ENCODE results near the gene PEX14. TPM values are rescaled to one million over a fixed set of nuclear protein-coding genes. Genes with fewer than 3 reads are reported as not detected.

Gene PEX14
- polyA plus RNA-seq, 3 donors: 2.2 to 8.8 (median 2.7) TPM

- Histone ChIP-seq H2AFZ (ENCODE audit: insufficient read depth, low read depth, low read length, poor library complexity, severe bottlenecking) (no peak overlapping the region), H3K27me3 (ENCODE audit: control insufficient read depth in 2 of 2, insufficient read depth in 2 of 2, low read length in 2 of 2) (no peaks in the 10 kb centered on the region), H4K20me1 (ENCODE audit: insufficient read depth, low read length) (no peaks in the 10 kb centered on the region), H3K9ac (ENCODE audit: insufficient read depth, low read length, poor library complexity, severe bottlenecking) (no peak overlapping the region), H3K4me3 (replicated peaks in 1 of 3; ENCODE audit: low read depth in 2 of 3, low read length in 3 of 3) (no peak overlapping the region), H3K79me2 (ENCODE audit: insufficient read depth, low read length) (peaks cover 96% of the 10 kb centered on the region), H3K4me1 (ENCODE audit: control insufficient read depth in 1 of 2, insufficient read depth in 2 of 2, low read length in 2 of 2) (peaks cover 33 to 60% of the 10 kb centered on the region in 2 donors), H3K4me2 (replicated peaks; ENCODE audit: extremely low read depth, low read length, poor library complexity, severe bottlenecking) (no peak overlapping the region), H3K27ac (ENCODE audit: low read depth in 1 of 2, low read length in 2 of 2) (peak overlapping the region in 1 of 2 donors; percentile 36), H3K36me3 (replicated peaks in 1 of 2; ENCODE audit: control insufficient read depth in 1 of 2, insufficient read depth in 2 of 2, low read length in 2 of 2) (peaks cover 0 to 10% of the 10 kb centered on the region in 2 donors), H3K9me3 (replicated peaks in 1 of 2; ENCODE audit: control insufficient read depth in 1 of 2, insufficient read depth in 1 of 2, low read length in 2 of 2) (peaks cover 0 to 4% of the 10 kb centered on the region in 2 donors)
- Mint-ChIP-seq H3K9me3 (peaks cover 0 to 4% (median under 1%) of the 10 kb centered on the region in 7 donors), H3K4me1 (peaks cover 73% of the 10 kb centered on the region), H3K36me3 (peaks cover 4 to 7% of the 10 kb centered on the region in 2 donors), H3K27ac (peak overlapping the region in 6 of 7 donors; percentile 8 to 77 (median 68)), H3K27me3 (ENCODE audit: low read depth in 3 of 3) (no peaks in the 10 kb centered on the region), H3K4me3 (peak overlapping the region in 1 of 2 donors; percentile 35)
- DNase-seq: no peak
- WGBS (ENCODE audit: insufficient coverage): no CpG with 5 or more reads among the region's 2 CpGs
- intact Hi-C loops (cut with micrococcal nuclease): no loop called here
- TF ChIP-seq CTCF (IDR thresholded peaks at IDR 0.05): no peak
Observed at GRCh38 chr1:10480614-10481013, 5.9 kb downstream of the PEX14 start.

- Histone ChIP-seq H3K4me1 (ENCODE audit: control insufficient read depth in 1 of 2, insufficient read depth in 2 of 2, low read length in 2 of 2) (peaks cover 20 to 46% of the 10 kb centered on the region in 2 donors), H3K79me2 (ENCODE audit: insufficient read depth, low read length) (peaks cover 86% of the 10 kb centered on the region), H3K4me2 (replicated peaks; ENCODE audit: extremely low read depth, low read length, poor library complexity, severe bottlenecking) (peak overlapping the region; percentile 32), H3K4me3 (replicated peaks in 1 of 3; ENCODE audit: low read depth in 2 of 3, low read length in 3 of 3) (peak overlapping the region in 1 of 3 experiments; percentile 50), H4K20me1 (ENCODE audit: insufficient read depth, low read length) (peaks cover under 1% of the 10 kb centered on the region), H3K9ac (ENCODE audit: insufficient read depth, low read length, poor library complexity, severe bottlenecking) (peak overlapping the region; percentile 51), H3K36me3 (replicated peaks in 1 of 2; ENCODE audit: control insufficient read depth in 1 of 2, insufficient read depth in 2 of 2, low read length in 2 of 2) (peaks cover 3 to 8% of the 10 kb centered on the region in 2 donors), H3K27me3 (ENCODE audit: control insufficient read depth in 2 of 2, insufficient read depth in 2 of 2, low read length in 2 of 2) (no peaks in the 10 kb centered on the region), H3K27ac (ENCODE audit: low read depth in 1 of 2, low read length in 2 of 2) (peak overlapping the region; percentile 27 to 81), H3K9me3 (replicated peaks in 1 of 2; ENCODE audit: control insufficient read depth in 1 of 2, insufficient read depth in 1 of 2, low read length in 2 of 2) (peaks cover 0 to 13% of the 10 kb centered on the region in 2 donors), H2AFZ (ENCODE audit: insufficient read depth, low read depth, low read length, poor library complexity, severe bottlenecking) (peak overlapping the region; percentile 56)
- peaks cover 12 to 16% of the 10 kb centered on the region in 2 donors for H3K36me3 Mint-ChIP-seq
- H3K4me1 Mint-ChIP-seq: peaks cover 51% of the 10 kb centered on the region
- DNase-seq: peak; percentile 54 to 70 (median 55)
- peak overlapping the region; percentile 61 to 79 for H3K4me3 Mint-ChIP-seq
- intact Hi-C loops (cut with micrococcal nuclease): no loop called here
- TF ChIP-seq CTCF (IDR thresholded peaks at IDR 0.05): no peak
- H3K27me3 Mint-ChIP-seq (ENCODE audit: low read depth in 3 of 3): no peaks in the 10 kb centered on the region
- H3K27ac Mint-ChIP-seq: peak overlapping the region; percentile 78 to 91 (median 88)
- H3K9me3 Mint-ChIP-seq: peaks cover 4 to 11% (median 9%) of the 10 kb centered on the region in 7 donors
- no CpG with 5 or more reads among the region's 6 CpGs for WGBS (ENCODE audit: insufficient coverage)
Observed at GRCh38 chr1:10484521-10484920, 9.8 kb downstream of the PEX14 start.

Measured in CD14-positive monocyte (primary cell).